ENCODE results near the gene LAMA4.

- TF ChIP-seq, protein P1, sequence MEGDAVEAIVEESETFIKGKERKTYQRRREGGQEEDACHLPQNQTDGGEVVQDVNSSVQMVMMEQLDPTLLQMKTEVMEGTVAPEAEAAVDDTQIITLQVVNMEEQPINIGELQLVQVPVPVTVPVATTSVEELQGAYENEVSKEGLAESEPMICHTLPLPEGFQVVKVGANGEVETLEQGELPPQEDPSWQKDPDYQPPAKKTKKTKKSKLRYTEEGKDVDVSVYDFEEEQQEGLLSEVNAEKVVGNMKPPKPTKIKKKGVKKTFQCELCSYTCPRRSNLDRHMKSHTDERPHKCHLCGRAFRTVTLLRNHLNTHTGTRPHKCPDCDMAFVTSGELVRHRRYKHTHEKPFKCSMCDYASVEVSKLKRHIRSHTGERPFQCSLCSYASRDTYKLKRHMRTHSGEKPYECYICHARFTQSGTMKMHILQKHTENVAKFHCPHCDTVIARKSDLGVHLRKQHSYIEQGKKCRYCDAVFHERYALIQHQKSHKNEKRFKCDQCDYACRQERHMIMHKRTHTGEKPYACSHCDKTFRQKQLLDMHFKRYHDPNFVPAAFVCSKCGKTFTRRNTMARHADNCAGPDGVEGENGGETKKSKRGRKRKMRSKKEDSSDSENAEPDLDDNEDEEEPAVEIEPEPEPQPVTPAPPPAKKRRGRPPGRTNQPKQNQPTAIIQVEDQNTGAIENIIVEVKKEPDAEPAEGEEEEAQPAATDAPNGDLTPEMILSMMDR (IDR thresholded peaks at IDR 0.05) = no peak
- no peak for TF ChIP-seq EZH2 (IDR thresholded peaks at IDR 0.05)
Measured at GRCh38 chr6:112156668-112157067, 97.7 kb downstream of the LAMA4 start.

Measured in neural progenitor cell (in vitro differentiated cells).